Spinal cord (tissue), 10 donors: ENCODE data around the gene TMEM213. TPM values are rescaled to one million over a fixed set of nuclear protein-coding genes. Genes with fewer than 3 reads are reported as not detected.

Source experiments
- DNase-seq, 6 donors: peaks; one replicate each; pipeline versions ENCODE4 v3.0.0 to v3.0.0-alpha.2; 2013 to 2015; ENCODE audit warnings: low spot score in 6 of 6, low read depth in 4 of 6
- H3K27ac ChIP-seq: one replicate; pipeline ENCODE4 v1.5.1; 2013; ENCODE audit warnings: low read depth, low read length, control low read depth
- H3K27me3 ChIP-seq: one replicate; pipeline ENCODE4 v1.6.1; 2013; ENCODE audit warnings: low read length; ENCODE audit not compliant: control insufficient read depth, insufficient read depth
- H3K36me3 ChIP-seq: one replicate; pipeline ENCODE4 v1.6.1; 2013; ENCODE audit warnings: low read length; ENCODE audit not compliant: control insufficient read depth, insufficient read depth
- H3K4me1 ChIP-seq: one replicate; pipeline ENCODE4 v1.6.1; 2013; ENCODE audit warnings: low read length; ENCODE audit not compliant: control insufficient read depth, insufficient read depth
- H3K4me3 ChIP-seq: one replicate; pipeline ENCODE4 v1.5.1; 2013; ENCODE audit warnings: low read depth, low read length, control low read depth
- H3K9me3 ChIP-seq: one replicate; pipeline ENCODE4 v1.6.1; 2013; ENCODE audit warnings: low read length; ENCODE audit not compliant: control insufficient read depth, insufficient read depth
- WGBS: methylation state at CpG from one replicate; pipeline ENCODE4 v1.1.5; 2013; ENCODE audit warnings: missing lambda C conversion rate; ENCODE audit not compliant: insufficient coverage; 5-methylcytosine and 5-hydroxymethylcytosine counted together
- polyA plus RNA-seq, 2 donors: library from polyadenylated mRNA; unstranded; fragments of 120-200 nt; gene quantifications; one replicate each; pipeline ENCODE4 v1.2.1, GENCODE V29; 2013; ENCODE audit not compliant: insufficient read length in 2 of 2
- total RNA-seq, 2 donors: library from RNA; depleted of rRNA in 1 of 2; stranded (reverse); fragments of 120-200 nt in 1 of 2; fragments of >200 nt in 1 of 2; gene quantifications; one replicate each; pipeline versions ENCODE4 v1.2.3 to v1.2.4, GENCODE V29; 2013 to 2014
- donor health status: healthy.

The TMEM213 gene
- total and polyA plus RNA-seq, 4 donors: 0.77 to 0.87 TPM; not detected in 2

GRCh38 chr7:138848056-138848980, 50.5 kb downstream of the TMEM213 start:
- no peaks in the 10 kb centered on the region for H3K27me3 ChIP-seq
- H3K4me1 ChIP-seq: no peaks in the 10 kb centered on the region
- peaks cover 13% of the 10 kb centered on the region for H3K36me3 ChIP-seq
- DNase-seq: peak in 1 of 6 donors; percentile 13
- no peak overlapping the region for H3K27ac ChIP-seq
- no peak overlapping the region for H3K4me3 ChIP-seq
- H3K9me3 ChIP-seq: no peaks in the 10 kb centered on the region
- WGBS: 100% methylated on average over 1 of the region's 3 CpGs

- Histone ChIP-seq H3K4me3 (no peak overlapping the region), H3K4me1 (no peaks in the 10 kb centered on the region), H3K36me3 (peaks cover 4% of the 10 kb centered on the region), H3K9me3 (no peaks in the 10 kb centered on the region), H3K27ac (no peak overlapping the region), H3K27me3 (no peaks in the 10 kb centered on the region)
- 100% methylated on average over 2 of the region's 5 CpGs for WGBS
- DNase-seq: no peak
Measured at GRCh38 chr7:138849701-138850100, 51.9 kb downstream of the TMEM213 start.

- Histone ChIP-seq H3K27me3 (no peaks in the 10 kb centered on the region), H3K9me3 (no peaks in the 10 kb centered on the region), H3K4me1 (no peaks in the 10 kb centered on the region), H3K36me3 (peaks cover 7% of the 10 kb centered on the region), H3K27ac (no peak overlapping the region), H3K4me3 (no peak overlapping the region)
- 97% methylated on average over 5 of the region's 5 CpGs for WGBS
- DNase-seq: no peak
Measured at GRCh38 chr7:138852469-138852868, 54.7 kb downstream of the TMEM213 start.

GRCh38 chr7:138853448-138853847, 55.7 kb downstream of the TMEM213 start:
- H3K4me3 ChIP-seq: no peak overlapping the region
- H3K27me3 ChIP-seq: no peaks in the 10 kb centered on the region
- no peaks in the 10 kb centered on the region for H3K9me3 ChIP-seq
- H3K4me1 ChIP-seq: no peaks in the 10 kb centered on the region
- no CpG with 5 or more reads among the region's 3 CpGs for WGBS
- no peak for DNase-seq
- H3K27ac ChIP-seq: no peak overlapping the region
- peaks cover 11% of the 10 kb centered on the region for H3K36me3 ChIP-seq

- Histone ChIP-seq H3K9me3 (no peaks in the 10 kb centered on the region), H3K4me1 (no peaks in the 10 kb centered on the region), H3K27ac (no peak overlapping the region), H3K27me3 (no peaks in the 10 kb centered on the region), H3K4me3 (no peak overlapping the region), H3K36me3 (peaks cover 11% of the 10 kb centered on the region)
- WGBS: no CpG with 5 or more reads among the region's 5 CpGs
- DNase-seq: peak in 1 of 6 donors; percentile 41
Measured at GRCh38 chr7:138854115-138854645, 56.4 kb downstream of the TMEM213 start.

- no peak overlapping the region for H3K27ac ChIP-seq
- DNase-seq: no peak
- H3K36me3 ChIP-seq: peaks cover 18% of the 10 kb centered on the region
- no peak overlapping the region for H3K4me3 ChIP-seq
- H3K4me1 ChIP-seq: no peaks in the 10 kb centered on the region
- H3K9me3 ChIP-seq: no peaks in the 10 kb centered on the region
- no peaks in the 10 kb centered on the region for H3K27me3 ChIP-seq
Measured at GRCh38 chr7:138857728-138858127, 59.9 kb downstream of the TMEM213 start.

- H3K27ac ChIP-seq: no peak overlapping the region
- WGBS: 93% methylated on average over 16 of the region's 16 CpGs
- no peaks in the 10 kb centered on the region for H3K27me3 ChIP-seq
- H3K4me1 ChIP-seq: no peaks in the 10 kb centered on the region
- DNase-seq: no peak
- peaks cover 40% of the 10 kb centered on the region for H3K36me3 ChIP-seq
- H3K4me3 ChIP-seq: no peak overlapping the region
- no peaks in the 10 kb centered on the region for H3K9me3 ChIP-seq
Measured at GRCh38 chr7:138861051-138861450, 63.3 kb downstream of the TMEM213 start.

- peaks cover 62% of the 10 kb centered on the region for H3K36me3 ChIP-seq
- no peak for DNase-seq
Measured at GRCh38 chr7:138863931-138864330, 66.1 kb downstream of the TMEM213 start.

GRCh38 chr7:138864667-138865066, 66.9 kb downstream of the TMEM213 start:
- Histone ChIP-seq H3K4me3 (no peak overlapping the region), H3K27me3 (no peaks in the 10 kb centered on the region), H3K9me3 (no peaks in the 10 kb centered on the region), H3K27ac (no peak overlapping the region), H3K4me1 (no peaks in the 10 kb centered on the region), H3K36me3 (peaks cover 69% of the 10 kb centered on the region)
- WGBS: 80% methylated on average over 1 of the region's 3 CpGs
- no peak for DNase-seq

More at GRCh38 chr7:138863931-138864330, 66.1 kb downstream of the TMEM213 start:
- Histone ChIP-seq H3K27me3 (no peaks in the 10 kb centered on the region), H3K4me3 (no peak overlapping the region), H3K4me1 (no peaks in the 10 kb centered on the region), H3K9me3 (no peaks in the 10 kb centered on the region), H3K27ac (no peak overlapping the region)
- WGBS: 99% methylated on average over 9 of the region's 9 CpGs

- no peaks in the 10 kb centered on the region for H3K9me3 ChIP-seq
- no peak overlapping the region for H3K27ac ChIP-seq
- 100% methylated on average over 2 of the region's 4 CpGs for WGBS
- H3K27me3 ChIP-seq: no peaks in the 10 kb centered on the region
- H3K4me3 ChIP-seq: no peak overlapping the region
- peaks cover 80% of the 10 kb centered on the region for H3K36me3 ChIP-seq
- DNase-seq: no peak
- no peaks in the 10 kb centered on the region for H3K4me1 ChIP-seq
Measured at GRCh38 chr7:138865843-138866242, 68.0 kb downstream of the TMEM213 start.
